Measurements from ENCODE around the gene PCNX2. TPM values are rescaled to one million over a fixed set of nuclear protein-coding genes. Genes with fewer than 3 reads are reported as not detected.

Gene PCNX2
- total and polyA plus RNA-seq, 2 experiments from 2014 or later = 3.9 to 11.0 TPM

DNA sequence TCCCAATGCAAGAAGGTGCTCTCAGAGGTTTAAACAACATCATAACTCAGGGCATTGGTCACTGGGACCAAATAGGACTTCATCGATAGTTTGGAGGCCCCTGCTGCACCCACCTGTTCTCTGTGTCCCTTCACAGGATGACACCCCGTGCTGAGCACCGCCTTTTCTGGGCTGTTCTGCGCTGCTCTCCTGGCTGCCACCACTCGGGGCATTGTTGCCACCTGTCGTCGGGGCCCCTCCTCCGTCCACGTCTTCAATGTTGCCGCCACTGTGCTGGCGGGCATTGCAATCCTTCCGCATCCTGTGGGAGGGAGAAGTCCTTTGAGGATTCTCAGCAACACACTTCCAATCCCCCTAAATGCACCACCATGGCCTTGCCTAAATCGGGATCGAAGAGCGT is 297.4 kb downstream of the PCNX2 start:
- no peak overlapping the region for H2AFZ ChIP-seq
- no peaks in the 10 kb centered on the region for H3K27me3 ChIP-seq
- WGBS (ENCODE audit: low lambda C conversion rate, missing lambda C conversion rate) = 94% methylated on average over 15 of the region's 15 CpGs
- TF ChIP-seq EZH2phosphoT487 (IDR thresholded peaks at IDR 0.05; ENCODE audit: low read depth, severe bottlenecking, unreplicated experiment) (no peak), EZH2 (IDR thresholded peaks at IDR 0.05; ENCODE audit: borderline replicate concordance) (no peak)
- TF ChIP-seq, protein P1, sequence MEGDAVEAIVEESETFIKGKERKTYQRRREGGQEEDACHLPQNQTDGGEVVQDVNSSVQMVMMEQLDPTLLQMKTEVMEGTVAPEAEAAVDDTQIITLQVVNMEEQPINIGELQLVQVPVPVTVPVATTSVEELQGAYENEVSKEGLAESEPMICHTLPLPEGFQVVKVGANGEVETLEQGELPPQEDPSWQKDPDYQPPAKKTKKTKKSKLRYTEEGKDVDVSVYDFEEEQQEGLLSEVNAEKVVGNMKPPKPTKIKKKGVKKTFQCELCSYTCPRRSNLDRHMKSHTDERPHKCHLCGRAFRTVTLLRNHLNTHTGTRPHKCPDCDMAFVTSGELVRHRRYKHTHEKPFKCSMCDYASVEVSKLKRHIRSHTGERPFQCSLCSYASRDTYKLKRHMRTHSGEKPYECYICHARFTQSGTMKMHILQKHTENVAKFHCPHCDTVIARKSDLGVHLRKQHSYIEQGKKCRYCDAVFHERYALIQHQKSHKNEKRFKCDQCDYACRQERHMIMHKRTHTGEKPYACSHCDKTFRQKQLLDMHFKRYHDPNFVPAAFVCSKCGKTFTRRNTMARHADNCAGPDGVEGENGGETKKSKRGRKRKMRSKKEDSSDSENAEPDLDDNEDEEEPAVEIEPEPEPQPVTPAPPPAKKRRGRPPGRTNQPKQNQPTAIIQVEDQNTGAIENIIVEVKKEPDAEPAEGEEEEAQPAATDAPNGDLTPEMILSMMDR (IDR thresholded peaks at IDR 0.05; ENCODE audit: poor library complexity) = no peak
- H3K36me3 ChIP-seq (replicated peaks; ENCODE audit: insufficient read depth, low read depth) = no peaks in the 10 kb centered on the region
- no peaks in the 10 kb centered on the region for H3K4me1 ChIP-seq (ENCODE audit: insufficient read depth)
- H3K79me2 ChIP-seq = no peaks in the 10 kb centered on the region
- DNase-seq (ENCODE audit: low spot score) = no peak
- no peaks in the 10 kb centered on the region for H4K20me1 ChIP-seq (ENCODE audit: insufficient read depth, poor library complexity, severe bottlenecking)
- H3K9me2 ChIP-seq (replicated peaks; ENCODE audit: insufficient read depth) = no peaks in the 10 kb centered on the region
- H3K9me3 ChIP-seq (ENCODE audit: low read depth) = no peaks in the 10 kb centered on the region
- H3K4me3 ChIP-seq = no peak overlapping the region
- H3K4me2 ChIP-seq = no peak overlapping the region
- H3K27ac ChIP-seq = no peak overlapping the region

DNA sequence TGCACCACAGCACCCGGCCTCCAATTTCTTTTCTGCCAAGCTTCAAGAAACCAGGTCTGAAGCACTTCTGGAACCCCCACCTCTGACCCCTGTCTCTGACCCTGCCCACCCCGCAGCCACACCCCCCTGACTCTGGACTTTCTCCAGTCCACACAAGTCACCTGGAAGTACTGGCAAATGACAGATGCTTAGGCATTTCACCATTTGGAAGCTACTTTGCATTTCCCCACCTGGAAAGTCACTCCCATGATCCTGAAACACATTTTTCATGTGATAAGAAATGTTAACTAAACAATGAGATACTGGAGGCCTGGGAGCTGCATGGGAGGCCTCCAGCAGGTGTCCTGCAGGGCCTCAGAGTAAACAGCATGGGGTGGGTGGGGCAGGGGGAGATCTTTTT is 299.4 kb downstream of the PCNX2 start:
- Histone ChIP-seq H2AFZ (no peak overlapping the region), H3K27ac (peak overlapping the region; percentile 33), H3K9me2 (replicated peaks; ENCODE audit: insufficient read depth) (no peaks in the 10 kb centered on the region), H4K20me1 (ENCODE audit: insufficient read depth, poor library complexity, severe bottlenecking) (no peaks in the 10 kb centered on the region), H3K4me3 (no peak overlapping the region), H3K27me3 (no peaks in the 10 kb centered on the region), H3K4me2 (no peak overlapping the region), H3K36me3 (replicated peaks; ENCODE audit: insufficient read depth, low read depth) (no peaks in the 10 kb centered on the region), H3K79me2 (no peaks in the 10 kb centered on the region), H3K9me3 (ENCODE audit: low read depth) (no peaks in the 10 kb centered on the region), H3K4me1 (ENCODE audit: insufficient read depth) (no peaks in the 10 kb centered on the region)
- DNase-seq (ENCODE audit: low spot score) = peak; percentile 13
- TF ChIP-seq, protein P1 (IDR thresholded peaks at IDR 0.05; ENCODE audit: poor library complexity) = no peak
- TF ChIP-seq EZH2phosphoT487 (IDR thresholded peaks at IDR 0.05; ENCODE audit: low read depth, severe bottlenecking, unreplicated experiment) = no peak
- TF ChIP-seq EZH2 (IDR thresholded peaks at IDR 0.05; ENCODE audit: borderline replicate concordance) = no peak
- 92% methylated on average over 2 of the region's 2 CpGs for WGBS (ENCODE audit: low lambda C conversion rate, missing lambda C conversion rate)

DNA sequence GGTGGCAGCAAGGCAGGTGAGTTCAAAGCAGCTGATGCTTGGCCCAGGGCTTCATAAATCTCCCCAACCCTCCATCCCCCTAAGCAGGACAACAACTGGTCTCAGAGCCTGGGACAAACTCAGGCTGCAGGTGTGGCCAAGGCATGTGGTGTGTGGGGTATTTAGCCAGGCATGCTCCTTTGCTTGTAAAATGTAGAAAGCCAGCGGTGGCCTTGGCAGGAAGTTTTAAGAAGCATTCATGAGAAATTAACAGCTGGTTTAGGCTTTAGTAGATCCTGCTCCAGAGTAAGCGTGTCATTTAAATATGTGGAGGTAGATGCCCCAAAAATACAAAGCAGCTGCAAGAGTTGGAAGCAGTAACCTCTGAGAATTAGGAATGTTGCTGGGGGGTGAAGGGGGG is 300.3 kb downstream of the PCNX2 start:
- WGBS (ENCODE audit: low lambda C conversion rate, missing lambda C conversion rate) = 81% methylated on average over 2 of the region's 2 CpGs
- TF ChIP-seq EZH2 (IDR thresholded peaks at IDR 0.05; ENCODE audit: borderline replicate concordance) (no peak), EZH2phosphoT487 (IDR thresholded peaks at IDR 0.05; ENCODE audit: low read depth, severe bottlenecking, unreplicated experiment) (no peak)
- TF ChIP-seq, protein P1 (IDR thresholded peaks at IDR 0.05; ENCODE audit: poor library complexity) = no peak
- Histone ChIP-seq H3K79me2 (no peaks in the 10 kb centered on the region), H4K20me1 (ENCODE audit: insufficient read depth, poor library complexity, severe bottlenecking) (no peaks in the 10 kb centered on the region), H2AFZ (no peak overlapping the region), H3K36me3 (replicated peaks; ENCODE audit: insufficient read depth, low read depth) (no peaks in the 10 kb centered on the region), H3K9me3 (ENCODE audit: low read depth) (no peaks in the 10 kb centered on the region), H3K27ac (no peak overlapping the region), H3K4me3 (no peak overlapping the region), H3K9me2 (replicated peaks; ENCODE audit: insufficient read depth) (no peaks in the 10 kb centered on the region), H3K27me3 (no peaks in the 10 kb centered on the region), H3K4me1 (ENCODE audit: insufficient read depth) (no peaks in the 10 kb centered on the region), H3K4me2 (no peak overlapping the region)
- no peak for DNase-seq (ENCODE audit: low spot score)

DNA sequence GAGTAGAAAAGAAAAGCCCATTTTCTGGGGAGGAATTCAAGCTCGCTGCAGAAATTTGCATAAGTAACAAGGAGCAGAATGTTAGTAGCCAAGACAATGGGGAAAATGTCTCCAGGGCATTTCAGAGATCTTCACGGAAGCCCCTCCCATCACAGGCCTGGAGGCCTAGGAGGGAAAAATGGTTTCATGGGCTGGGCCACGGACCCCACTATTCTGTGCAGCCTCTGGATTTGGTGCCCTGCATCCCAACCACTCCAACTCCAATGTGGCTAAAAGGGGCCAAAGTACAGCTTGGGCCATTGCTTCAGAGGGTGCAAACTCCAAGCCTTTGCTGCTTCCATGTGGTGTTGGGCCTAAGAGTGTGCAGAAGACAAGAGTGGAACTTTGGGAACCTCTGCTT is 302.0 kb downstream of the PCNX2 start:
- H2AFZ ChIP-seq = no peak overlapping the region
- DNase-seq (ENCODE audit: low spot score) = no peak
- no peaks in the 10 kb centered on the region for H3K9me3 ChIP-seq (ENCODE audit: low read depth)
- H3K4me1 ChIP-seq (ENCODE audit: insufficient read depth) = no peaks in the 10 kb centered on the region
- 93% methylated on average over 3 of the region's 3 CpGs for WGBS (ENCODE audit: low lambda C conversion rate, missing lambda C conversion rate)
- H3K27me3 ChIP-seq = no peaks in the 10 kb centered on the region
- no peaks in the 10 kb centered on the region for H4K20me1 ChIP-seq (ENCODE audit: insufficient read depth, poor library complexity, severe bottlenecking)
- H3K4me3 ChIP-seq = no peak overlapping the region
- H3K9me2 ChIP-seq (replicated peaks; ENCODE audit: insufficient read depth) = no peaks in the 10 kb centered on the region
- H3K4me2 ChIP-seq = no peak overlapping the region
- no peaks in the 10 kb centered on the region for H3K79me2 ChIP-seq
- no peaks in the 10 kb centered on the region for H3K36me3 ChIP-seq (replicated peaks; ENCODE audit: insufficient read depth, low read depth)
- TF ChIP-seq, protein P1 (IDR thresholded peaks at IDR 0.05; ENCODE audit: poor library complexity) = no peak
- TF ChIP-seq EZH2 (IDR thresholded peaks at IDR 0.05; ENCODE audit: borderline replicate concordance) (no peak), EZH2phosphoT487 (IDR thresholded peaks at IDR 0.05; ENCODE audit: low read depth, severe bottlenecking, unreplicated experiment) (no peak)
- no peak overlapping the region for H3K27ac ChIP-seq

Data from hepatocyte (in vitro differentiated cells).